ENCODE data around the gene DNAJC16. TPM values are rescaled to one million over a fixed set of nuclear protein-coding genes. Genes with fewer than 3 reads are reported as not detected.

The DNAJC16 gene
- total RNA-seq, 1 experiment from 2014 or later = 8.1 TPM

DNA sequence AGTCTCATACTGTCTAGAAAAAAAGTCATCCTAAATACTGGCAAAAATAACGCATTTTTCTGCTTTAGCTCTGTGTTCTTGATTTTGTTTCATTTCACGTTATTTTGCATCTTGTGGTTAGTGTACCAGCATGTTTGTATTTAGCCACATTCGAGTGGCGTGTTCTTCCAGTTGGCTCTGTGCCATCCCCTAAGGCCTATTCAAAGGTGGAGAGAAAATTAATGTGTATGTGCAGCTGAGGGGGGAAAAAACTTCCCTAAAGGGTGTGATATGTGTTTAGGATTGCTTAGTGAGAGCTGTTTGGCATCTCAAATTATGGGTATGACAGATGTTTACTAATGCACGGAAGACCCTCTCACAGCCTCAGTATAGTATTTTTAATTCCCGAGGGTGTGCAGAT is 12.1 kb downstream of the DNAJC16 start:
- no peak for DNase-seq (ENCODE audit: low spot score)

DNA sequence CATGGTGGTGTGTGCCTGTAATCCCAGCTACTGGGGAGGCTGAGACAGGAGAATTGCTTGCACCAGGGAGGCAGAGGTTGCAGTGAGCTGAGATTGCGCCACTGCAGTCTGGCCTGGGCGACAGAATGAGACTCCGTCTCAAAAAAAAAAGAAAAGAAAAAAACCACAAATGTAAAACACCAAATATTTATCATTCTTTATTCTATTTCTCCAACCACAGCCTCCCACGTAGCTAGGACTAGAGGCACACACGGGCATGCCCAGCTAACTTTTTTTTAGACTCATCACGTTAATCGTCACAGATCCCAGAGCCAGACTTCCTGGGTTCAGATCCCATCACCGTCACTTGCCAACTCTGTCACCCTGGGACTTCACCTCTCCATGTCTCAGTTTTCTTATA is 13.5 kb downstream of the DNAJC16 start:
- DNase-seq (ENCODE audit: low spot score) = peak; percentile 30

DNA sequence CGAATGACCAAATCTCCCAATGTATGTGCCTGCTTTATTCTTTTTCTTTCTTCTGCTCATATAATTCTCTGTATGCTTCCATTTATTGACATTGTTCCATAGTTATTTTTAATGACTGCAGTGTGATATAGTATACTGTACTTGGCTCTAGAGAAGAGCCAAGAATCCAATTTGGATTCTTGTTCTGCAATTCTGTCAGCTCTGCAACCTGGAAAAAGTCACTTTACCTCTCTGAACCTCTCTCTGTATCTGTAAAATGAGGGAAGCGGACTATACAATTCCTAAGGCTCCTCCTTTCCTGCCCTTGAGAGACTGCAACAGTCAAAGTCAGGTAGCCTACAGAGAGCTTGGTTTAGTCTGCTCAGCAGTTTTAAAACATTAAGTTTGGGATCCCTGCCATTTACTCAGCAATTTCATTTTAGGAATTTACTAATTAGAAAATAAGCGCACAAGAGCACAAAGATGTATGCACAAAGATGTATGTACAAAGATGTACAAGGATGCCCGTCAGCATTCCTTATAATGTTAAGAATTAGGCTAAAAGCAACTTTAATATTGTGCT is 14.7 kb downstream of the DNAJC16 start:
- DNase-seq (ENCODE audit: low spot score) = no peak

DNA sequence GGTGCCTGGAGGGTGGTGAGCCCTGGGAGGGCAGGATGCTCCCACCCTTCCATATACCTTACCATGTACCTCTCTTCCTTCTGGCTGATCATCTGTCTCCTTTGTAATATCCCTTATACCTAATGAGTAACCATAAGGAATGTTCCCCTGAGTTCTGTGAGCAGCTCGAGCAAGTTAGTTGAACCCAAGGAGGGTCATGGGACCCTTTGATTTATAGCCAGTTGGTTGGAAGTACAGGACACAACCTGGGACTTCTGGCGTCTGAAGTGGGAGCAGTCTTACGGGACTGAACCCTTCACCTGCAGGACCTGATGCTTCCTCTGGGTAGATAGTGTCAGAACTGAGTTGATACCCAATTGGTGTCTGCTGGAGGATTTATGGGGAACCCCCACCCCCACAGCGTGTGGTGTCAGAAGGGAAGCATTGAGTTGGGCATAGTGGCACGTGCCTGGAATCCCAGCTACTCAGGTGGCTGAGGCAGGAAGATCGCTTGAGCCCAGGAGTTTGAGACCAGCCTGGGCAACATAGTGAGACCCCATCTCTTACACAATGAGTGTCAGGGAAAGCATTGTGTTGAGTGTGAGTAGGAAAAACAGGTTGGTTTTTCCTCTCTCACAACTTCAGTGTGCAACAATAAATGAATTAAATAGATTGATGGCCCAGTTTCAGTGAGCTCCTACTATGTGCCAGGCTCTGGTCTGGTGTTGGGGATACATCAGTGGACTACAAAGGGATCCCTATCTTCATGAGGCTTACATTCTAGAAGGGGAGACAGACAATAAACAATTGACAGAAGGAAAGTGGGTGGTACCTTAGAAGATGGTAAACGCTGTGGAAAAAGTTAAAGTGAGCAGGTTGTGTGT is 16.0 kb downstream of the DNAJC16 start:
- no peak for DNase-seq (ENCODE audit: low spot score)

DNA sequence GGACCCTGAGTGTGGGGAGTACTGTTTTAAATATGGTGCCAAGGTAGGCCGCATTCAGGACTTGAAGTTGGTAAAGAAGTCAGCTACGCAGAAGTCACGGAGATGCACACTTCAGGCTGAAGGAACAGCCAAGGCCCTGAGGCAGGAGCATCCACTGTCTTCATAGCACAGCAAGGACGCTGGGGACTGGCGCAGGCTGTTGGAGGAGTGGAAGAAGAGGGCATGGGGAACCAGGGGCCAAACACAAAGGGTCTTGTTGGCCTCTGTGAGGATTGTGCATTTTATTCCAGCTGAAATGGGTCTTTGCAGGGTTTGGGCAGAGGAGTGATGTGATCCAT is 16.6 kb downstream of the DNAJC16 start:
- no peak for DNase-seq (ENCODE audit: low spot score)

DNA sequence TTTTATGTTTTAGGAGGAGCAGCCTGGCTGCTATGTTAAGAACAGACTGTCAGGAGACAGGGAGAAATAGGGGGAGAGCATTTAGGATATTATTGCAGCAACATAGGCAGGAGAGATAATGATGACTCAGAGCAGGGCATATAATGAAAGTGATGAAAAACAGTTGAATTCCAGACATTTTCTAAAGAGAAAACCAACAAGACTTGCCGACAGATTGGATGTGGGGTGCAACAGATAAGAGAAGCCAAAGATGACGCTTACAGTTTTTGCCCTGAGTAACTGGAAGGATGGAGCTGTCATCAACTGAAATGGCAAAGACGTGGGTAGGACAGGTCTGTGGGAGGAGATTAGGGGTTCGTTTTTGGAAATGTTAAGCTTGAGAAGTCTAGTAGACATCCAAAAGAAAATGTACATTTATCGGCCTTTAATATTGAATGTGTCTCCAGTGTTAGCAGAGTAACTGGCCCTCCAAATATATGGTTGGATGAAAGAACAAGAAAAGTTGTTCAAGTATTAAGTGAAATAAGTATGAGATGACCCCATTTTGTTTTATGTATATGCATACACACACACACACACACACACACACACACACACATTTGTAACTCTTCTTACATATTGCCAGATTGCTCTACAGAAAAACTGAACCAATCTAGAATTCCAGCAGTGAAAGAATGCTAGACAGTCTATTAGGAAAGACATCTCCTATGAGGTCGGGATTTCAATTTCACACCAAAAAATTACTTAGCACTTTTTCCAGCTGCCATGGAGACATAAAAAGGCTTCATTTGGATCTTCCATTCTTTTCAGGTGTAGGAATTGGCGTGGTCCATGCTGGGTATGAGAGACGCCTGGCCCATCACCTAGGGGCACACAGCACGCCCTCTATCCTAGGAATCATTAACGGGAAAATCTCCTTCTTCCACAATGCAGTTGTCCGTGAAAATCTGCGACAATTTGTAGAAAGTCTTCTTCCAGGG is 17.2 kb downstream of the DNAJC16 start:
- DNase-seq (ENCODE audit: low spot score) = no peak

DNA sequence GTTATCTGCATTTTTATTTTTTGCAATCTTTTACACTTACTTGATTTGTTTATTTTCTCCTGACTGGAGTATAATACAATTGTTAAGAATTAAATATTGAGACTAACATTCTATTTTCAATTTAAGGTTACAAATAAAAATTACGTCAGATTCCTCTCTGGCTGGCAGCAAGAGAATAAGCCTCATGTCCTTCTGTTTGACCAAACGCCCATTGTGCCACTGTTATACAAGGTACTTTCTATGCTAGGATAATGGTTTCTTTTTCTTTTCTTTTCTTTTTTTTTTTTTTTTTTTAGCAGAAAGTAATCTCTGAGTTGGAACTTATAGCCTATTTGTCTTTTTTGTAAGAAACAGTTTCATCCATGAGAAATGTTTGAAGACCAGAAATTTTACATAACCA is 20.0 kb downstream of the DNAJC16 start:
- DNase-seq (ENCODE audit: low spot score) = no peak

DNA sequence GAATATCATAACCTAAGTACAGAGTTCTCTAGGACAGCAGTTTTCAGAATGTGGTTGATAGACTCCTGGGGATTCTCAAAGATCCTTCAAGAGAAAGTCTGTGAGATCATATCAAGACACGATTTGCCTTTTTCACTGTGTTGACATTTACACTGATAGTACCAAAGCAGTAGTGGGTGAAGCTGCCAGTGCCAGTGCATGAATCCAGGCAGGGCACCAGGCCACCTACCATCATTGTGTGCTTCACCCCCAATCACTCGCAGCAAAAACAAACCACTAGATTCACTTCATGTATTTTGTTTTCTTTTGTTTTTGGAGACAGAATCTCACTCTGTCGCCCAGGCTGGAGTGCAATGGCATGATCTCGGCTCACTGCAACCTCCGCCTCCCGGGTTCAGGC is 23.9 kb downstream of the DNAJC16 start:
- DNase-seq (ENCODE audit: low spot score) = no peak

DNA sequence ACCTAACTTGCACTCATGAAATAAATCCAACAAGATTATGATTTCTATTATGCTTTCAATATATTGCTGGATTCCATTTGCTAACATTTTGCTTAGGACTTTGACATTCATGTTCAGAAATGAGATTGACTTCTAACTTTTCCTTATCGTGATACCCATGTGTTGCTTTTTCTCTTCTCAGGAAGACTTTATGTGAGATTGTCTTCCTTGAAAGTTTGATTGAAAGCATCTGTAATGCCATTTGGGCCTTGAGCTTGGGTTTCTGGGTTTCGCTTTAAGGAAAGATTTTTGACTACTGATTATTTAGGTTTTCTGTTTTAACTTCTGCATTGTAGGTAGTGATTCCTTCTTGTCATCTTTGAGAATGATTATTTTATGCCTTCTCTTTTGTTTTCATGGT is 30.4 kb downstream of the DNAJC16 start:
- DNase-seq (ENCODE audit: low spot score) = no peak

DNA sequence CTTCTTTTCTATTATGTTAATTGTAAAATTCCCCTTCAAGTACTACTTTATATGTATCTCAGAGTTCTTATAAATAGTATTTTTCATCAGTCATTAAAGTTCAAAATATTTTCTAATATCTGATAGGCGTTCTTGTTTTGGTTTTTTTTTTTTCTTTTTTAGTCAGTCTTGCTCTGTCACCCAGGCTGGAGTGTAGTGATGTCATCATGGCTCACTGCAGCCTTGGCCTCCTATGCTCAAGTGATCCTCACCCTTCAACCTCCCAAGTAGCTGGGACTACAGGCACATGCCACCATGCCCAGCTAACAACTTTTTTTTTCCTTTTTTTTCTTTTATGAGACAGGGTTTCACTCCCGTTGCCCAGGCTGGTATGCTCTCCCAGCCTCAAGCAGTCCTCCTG is 30.9 kb downstream of the DNAJC16 start:
- DNase-seq (ENCODE audit: low spot score) = no peak

DNA sequence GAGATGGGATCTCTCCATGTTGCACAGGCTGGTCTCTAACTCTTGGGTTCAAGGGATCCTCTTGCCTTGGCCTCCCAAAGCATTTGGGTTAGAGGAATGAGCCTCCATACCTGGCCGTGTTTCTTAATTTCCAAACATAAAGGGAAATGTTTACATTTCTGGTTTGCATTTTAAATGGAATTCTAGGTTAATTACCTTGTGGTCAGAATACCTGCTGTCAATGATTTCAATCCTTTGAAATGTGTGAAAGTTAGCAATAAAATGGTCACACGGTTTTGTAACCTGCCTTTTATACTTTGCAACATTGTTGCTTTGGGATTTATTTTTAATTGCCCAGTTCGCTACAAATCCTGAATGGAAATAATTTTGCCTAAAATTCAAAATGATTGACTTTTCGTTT is 31.9 kb downstream of the DNAJC16 start:
- no peak for DNase-seq (ENCODE audit: low spot score)

DNA sequence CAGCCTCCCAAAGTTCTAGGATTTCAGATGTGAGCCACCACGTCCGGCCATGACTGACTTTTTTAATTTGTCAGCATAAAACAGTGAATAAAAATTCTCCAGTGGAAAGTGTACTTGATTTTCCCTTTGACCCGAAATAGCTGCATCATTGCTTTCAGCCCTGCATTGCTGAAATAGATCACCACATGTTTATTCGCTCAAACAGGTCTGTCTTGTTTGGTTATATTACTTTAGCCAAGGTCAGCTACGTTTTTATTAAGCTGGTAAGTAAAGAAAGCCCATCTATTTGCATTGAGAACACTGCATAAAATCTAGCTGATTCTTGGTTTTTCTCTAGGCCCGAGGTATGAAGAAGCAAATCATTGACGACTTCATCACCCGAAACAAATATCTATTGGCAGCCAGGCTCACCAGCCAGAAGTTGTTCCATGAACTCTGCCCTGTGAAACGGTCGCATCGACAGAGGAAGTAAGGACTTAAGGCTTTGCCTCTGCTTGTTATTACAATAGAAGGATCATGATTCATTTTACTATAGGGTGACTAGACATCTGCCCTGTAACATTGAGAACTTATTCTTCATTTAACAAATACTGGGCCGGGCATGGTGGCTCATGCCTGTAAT is 32.7 kb downstream of the DNAJC16 start:
- no peak for DNase-seq (ENCODE audit: low spot score)

DNA sequence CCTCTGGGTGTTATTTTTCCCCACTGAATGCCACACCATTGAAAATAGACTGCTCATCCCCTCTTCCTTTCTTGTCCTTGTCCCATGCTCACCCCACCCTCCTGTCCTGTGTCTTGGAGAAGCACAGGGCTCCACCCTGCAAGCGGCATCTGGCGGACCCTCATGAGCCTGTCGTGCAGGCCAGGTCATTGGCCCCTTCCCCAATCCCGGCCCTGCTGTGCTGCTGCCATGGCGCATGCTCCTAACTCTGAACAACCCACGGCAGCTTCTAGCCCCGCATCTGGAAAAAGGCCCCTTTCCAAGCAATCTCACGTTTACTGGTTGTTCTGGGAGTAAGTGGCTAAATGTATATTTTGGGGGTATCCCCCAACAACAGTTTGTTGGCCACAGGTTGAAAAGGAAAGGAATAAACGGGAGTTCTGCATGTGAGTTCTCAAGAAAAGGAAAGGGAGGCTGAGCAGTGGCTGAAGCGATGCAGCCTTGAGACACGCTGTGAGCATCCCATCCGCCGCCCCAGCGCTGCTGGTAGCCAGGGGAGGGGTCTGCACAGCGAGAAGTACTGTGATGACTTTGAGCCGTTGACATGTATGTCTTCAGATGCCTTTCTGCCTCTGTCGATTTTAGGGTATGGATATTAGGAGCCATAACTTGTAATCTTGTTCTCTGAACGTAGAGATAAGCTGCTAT is 41.9 kb downstream of the DNAJC16 start:
- no peak for DNase-seq (ENCODE audit: low spot score)

DNA sequence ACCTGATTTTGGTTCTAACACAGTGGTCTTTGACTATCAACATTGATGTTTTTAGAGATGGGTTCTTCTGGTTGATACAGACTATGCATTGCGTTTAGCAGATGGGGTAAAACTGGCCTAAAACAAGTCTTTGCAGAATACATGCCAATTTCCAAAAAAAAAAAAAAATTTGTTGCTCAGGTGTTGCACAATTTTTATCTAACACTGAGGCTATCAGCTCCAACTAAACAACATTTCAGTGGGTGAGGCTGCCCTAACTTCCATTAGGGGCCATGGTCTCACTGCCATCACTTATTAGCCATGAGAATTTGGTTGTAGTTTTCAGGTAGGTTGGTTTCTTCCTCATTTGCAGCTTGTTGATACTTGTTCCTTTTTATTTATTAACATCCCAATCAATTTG is 44.2 kb downstream of the DNAJC16 start:
- no peak for DNase-seq (ENCODE audit: low spot score)

DNA sequence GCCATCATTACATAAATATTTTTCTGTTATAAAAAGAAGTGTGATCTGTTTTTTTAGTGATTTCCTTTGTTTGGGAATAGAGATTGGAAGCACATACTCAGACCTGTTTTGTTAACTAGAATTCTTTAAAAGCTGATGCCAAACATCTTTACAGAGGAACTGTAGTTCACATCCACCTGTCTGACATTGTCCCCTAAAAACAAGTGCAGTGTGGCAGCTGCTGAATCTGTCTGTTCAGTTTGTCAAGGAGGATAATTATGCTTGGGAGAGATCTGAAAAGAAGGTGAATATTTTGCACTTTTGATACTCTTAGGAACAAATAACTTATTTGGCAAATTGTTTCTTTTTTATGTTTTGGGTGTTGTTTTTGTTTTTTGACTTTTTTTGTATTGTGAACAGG is 44.6 kb downstream of the DNAJC16 start:
- no peak for DNase-seq (ENCODE audit: low spot score)

DNA sequence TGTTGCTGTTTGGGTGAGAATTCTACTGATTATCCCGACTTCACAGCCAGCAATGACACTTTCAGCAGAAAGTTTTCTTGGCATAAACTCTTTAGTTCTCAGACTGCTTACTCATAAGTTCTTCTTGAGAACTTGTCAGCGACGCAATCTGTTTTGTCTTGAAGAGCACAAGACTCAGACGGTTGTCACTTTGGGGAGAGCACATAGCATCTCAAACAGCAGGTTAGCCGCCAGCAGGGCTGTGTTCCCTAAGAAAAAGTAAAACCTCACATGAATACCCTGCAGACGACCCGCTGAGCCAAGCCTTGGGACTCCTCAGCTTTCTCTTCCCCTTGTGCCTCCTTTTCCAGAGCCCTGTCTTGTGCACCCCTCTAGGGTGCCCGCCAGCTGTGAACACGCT is 46.8 kb downstream of the DNAJC16 start:
- DNase-seq (ENCODE audit: low spot score) = no peak

DNA sequence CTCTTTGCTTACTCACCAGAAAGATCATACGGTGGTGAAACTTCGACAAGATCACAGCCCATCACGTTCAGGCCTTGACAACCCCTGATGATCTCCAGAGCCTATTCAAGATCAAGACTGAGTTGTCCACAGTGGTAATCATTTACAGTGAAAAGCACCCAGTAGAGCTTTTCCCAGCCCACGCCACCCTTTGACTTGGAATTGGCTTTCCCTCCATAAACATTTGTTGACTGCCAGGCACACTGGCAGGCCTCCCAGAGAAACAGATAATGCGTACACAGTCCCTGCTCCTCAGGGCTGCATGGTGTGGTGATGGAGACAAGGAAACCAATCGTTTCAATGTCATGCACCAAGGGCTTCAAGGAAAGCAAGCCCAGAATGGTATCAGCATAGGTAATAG is 48.1 kb downstream of the DNAJC16 start:
- DNase-seq (ENCODE audit: low spot score) = no peak

DNA sequence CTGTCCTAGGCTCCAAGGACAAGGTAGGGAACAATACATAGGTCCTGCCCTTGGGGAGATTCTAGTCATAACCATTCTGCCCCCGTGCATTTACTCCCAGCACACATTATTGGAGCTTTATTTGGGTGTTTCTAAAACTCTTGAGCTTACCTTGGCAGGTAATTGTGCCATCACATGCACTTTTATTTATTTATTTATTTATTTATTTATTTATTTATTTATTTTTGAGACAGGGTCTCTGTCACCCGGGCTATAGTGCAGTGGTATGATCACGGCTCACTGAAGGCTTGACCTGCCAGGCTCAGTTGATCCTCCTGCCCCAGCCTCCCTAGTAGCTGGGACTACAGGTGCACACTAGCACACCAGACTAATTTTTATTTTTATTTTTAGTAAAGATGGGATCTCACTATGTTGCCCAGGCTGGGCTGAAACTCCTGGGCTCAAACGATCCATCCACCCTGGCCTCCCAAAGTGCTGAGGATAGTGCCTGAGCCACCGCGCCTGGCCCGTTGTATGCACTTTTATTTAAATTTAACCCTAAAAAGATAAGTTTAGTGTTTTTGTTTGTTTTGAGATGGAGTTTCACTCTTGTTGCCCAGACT is 49.0 kb downstream of the DNAJC16 start:
- no peak for DNase-seq (ENCODE audit: low spot score)

DNA sequence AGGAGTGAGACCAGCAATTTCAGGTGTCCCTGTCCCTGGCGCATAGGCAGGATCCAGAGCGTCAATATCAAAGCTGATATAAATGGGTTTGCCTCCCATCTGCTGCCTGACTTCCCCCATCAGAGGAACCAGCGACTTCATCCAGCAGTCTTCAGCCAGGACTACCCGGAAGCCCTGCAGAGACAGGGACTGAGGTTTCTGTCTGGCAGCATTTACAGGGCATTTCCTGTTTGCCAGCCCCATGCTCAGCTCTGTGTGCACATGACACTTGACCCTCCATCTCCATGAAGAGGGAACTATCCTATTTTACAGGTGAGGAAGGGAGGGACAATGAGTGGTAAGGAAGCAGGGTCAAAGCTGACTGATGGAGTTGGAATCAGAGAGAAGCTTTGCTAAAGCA is 51.0 kb downstream of the DNAJC16 start:
- DNase-seq (ENCODE audit: low spot score) = no peak

DNA sequence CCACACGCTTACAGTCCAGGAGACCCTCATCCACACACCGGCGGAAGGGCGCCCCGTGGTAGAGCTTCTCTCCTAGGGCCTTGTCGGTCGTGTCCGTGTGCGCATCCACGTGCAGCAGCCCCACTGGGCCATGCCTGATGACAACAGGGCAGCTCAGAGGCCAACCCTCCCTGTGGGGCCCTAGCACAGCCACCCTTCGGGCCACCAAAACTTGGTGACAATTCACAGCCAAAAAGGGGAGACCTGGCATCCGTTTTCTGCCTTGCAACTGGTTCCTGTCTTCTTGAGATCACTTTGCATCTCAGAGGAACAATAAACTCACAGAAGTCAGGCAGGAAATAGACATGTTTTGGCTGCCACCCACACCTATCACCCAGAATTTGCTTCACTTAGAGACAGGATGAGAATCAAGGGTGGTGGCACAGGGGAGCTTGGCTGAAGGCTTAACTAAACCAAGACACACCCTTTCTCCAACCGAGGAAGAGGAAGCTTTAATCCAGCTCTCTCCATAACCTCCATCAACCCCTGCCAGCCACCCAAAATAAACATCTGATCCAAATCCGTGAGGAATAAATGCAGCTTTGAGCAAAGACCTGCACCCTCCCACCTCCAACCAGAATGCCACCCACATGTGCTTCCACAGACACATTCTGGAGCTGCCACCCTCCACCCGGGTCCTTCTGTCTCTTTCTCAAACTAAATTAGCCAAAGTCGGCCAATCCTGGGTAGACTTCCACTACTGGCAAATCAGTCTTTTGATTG is 52.5 kb downstream of the DNAJC16 start:
- no peak for DNase-seq (ENCODE audit: low spot score)

All from H4 (cell line).